HG03066 (cell line): ENCODE results near the gene DYNLT2.
"Not testable (repeated sequence)": the region's sequence is repeated elsewhere in the genome, so short reads cannot be mapped to it uniquely, and the experiment has no call there.

Experiments used
- ATAC-seq: cut with Tn5 transposase; IDR thresholded peaks from one replicate; pipeline ENCODE4 v1.9.1; 2021; ENCODE audit warnings: low read depth; ENCODE audit not compliant: unreplicated experiment

DYNLT2 gene

DNA sequence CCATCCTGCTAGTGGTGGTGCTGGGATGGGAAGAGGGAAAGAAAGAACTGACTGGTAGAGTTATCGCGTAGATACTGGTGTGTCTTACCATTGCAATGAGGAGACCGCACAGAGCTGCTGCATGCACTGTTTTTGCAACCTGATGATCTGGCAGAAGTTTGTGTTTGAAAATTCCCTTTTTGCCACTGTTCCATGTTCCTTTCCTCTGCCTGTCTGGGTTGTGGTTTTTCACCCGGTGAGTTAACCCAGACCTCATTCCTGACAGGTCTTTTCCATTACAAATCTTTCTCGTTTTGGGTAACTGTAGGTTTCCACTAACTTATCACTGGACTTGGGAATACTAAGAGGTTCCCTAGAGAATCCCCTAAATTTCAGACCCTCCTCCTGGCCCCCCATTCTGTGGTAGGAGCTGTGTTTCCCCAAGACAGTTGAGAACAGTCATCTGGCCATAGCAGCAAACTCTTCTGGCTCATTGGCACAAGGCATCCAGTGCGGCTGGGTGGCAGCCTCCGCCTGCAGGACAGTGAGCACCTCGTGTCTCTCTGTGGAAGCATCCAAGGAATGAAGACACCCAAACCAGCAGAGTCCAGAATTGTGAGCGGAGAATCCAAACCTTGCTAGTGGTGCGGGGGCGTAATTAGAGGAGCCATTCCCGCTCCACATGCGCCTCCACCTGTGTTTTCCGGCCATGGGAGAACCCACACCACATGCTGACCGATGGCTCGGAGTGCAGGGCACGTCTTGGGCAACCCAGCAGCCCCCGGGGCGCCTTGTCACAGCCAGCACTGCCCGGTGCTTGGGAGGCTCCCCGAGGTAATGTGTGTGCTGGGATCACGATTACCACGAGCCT lies 32.8 kb upstream of the DYNLT2 start:
- ATAC-seq = no peak

DNA sequence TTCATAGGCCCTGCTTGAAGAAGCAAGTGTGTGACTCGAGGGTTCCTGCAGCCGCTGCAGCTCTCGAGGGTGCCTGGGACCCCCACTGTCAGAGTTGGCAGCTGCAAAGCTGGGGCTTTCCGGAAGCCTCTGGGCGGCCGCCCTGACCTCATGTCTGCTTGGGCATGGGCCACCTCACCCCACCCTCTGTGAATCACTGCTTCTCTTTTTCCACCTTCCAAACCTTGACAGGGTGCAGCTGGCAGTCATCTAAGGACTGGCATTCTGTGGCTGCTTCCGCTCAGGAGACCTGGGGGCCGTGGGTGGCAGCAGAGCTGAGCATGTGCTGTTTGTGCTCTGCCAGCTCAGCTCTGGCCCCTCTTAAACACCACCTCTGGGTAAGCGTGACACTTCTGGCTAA lies 32.0 kb upstream of the DYNLT2 start:
- no peak for ATAC-seq

DNA sequence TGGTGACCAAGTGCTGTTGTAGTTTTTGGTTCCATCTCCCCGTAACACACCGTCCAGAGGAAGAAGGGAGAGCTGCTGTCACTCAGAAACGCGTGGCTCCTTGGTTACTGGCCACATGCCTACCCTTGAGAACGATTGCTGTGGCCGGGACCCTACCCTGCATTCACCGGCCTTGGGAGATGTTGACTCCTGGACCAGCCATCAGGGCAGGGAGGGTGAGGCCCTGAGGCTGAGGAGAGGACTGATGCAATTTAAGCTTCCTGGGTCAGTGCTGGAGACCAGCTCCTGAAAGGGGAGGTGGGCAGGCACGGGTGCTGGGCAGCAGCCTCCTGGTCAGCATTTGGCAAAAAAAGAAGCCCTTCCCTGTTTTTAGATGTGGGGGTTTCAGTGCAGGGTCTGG lies 31.6 kb upstream of the DYNLT2 start:
- ATAC-seq = no peak

DNA sequence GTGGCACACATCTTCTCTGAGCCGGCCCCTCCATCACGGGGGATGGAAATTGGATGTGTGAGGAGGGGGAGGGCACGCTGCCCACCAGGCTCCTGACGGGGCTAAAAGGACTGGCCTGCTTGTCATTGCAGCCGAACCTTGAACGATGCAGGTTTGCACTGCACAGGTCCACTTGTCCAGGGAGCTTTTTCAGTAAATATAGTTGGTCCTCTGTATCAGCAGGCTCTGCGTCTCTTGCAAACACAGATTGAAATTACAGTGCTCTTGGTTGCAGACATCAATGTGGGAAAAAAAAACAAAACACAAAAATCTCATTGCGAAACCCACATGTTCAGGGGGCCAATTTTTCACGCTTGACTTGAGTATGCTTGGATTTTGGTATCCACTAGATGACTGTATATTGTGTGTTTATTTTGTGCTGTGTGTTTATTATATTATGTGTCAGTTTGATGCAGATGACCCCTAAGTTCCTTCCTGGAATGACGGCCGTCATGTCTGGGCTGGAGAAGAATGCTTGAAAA lies 29.3 kb upstream of the DYNLT2 start:
- no peak for ATAC-seq

DNA sequence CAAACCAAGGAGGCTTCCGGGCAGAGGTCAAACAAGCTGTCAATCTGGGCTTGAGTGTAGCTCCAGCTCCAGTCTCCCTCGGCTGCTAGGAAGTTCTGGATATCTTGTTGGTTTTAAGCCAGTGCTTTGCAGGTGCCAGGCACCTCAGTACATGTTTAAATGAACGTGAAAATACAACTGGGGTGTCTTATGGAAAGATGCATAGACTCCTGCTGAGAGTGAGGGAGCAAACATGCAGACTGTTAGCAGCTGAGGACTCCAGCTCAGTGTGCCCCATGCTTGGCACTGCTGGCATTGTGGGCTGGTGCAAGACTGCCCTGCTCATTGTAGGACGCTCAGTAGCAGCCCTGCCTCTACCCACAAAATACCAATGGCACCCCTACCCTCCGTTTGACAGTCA lies 28.5 kb upstream of the DYNLT2 start:
- ATAC-seq = no peak

DNA sequence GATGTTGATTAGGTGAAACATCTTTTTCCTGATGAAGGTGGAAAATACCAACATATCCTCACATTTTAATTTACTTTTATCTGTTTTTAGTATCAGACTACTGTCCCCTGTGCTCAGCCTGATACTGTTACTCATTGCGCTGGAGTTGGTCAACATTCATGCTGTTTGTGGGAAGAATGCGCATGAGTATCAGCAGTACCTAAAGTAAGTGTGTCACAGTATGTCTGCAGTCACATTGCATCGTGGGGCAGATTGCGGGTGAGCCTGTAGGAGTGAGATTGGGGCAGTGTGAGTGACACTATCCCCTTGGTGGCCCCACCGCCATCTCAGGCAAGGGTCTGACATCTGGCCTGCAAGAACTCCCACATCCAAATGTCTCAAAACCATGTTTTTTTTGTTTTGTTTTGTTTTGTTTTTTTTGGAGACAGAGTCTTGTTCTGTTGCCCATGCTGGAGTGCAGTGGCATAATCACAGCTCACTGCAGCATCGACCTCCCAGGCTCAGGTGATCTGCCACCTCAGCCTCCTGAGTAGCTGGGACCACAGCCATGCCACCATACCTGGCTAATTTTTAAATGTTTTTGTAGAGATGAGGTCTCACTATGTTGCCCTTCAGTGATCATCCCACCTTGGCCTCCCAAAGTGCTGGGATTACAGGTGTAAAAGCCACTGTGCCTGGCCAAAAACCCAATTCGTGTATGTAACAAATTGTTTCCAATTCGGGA lies 27.9 kb upstream of the DYNLT2 start:
- ATAC-seq = no peak

DNA sequence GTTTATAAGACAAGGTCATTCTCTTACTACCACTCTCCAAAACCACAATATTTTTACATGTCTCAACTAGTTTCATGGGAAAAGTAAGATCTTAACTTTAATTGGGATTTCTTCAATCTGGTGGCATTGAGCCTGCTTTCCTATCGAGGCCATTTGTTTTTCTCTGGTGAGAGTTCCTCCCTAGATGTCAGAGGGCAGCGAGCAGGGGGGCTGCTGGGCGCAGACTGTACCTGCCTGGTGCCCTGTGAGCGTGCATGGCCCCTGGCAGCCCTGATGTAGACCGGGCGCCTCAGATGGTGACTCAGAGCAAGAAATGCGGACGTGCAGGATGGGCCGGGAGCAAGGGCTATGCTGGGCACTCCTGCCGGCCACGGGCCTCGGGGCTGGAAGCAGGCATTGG lies 27.3 kb upstream of the DYNLT2 start:
- ATAC-seq = no peak

DNA sequence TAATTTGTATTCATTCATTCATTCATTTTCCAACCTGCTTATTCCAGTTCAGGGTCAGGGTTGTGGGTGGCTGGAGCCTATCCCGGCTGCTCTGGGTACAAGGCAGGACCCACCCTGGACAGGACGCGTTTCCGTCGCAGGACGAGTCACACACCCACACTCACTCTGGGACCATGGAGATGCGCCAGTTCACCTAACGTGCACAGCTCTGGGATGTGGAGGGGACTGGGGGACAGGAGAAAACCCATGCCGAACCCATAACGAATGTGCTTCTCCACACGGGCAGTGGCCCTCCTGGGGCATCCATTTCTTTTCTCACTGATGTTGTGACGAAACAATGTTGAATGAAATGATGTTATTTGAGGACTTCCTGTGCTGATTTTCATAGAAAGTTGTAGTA lies 26.5 kb upstream of the DYNLT2 start:
- no peak for ATAC-seq

DNA sequence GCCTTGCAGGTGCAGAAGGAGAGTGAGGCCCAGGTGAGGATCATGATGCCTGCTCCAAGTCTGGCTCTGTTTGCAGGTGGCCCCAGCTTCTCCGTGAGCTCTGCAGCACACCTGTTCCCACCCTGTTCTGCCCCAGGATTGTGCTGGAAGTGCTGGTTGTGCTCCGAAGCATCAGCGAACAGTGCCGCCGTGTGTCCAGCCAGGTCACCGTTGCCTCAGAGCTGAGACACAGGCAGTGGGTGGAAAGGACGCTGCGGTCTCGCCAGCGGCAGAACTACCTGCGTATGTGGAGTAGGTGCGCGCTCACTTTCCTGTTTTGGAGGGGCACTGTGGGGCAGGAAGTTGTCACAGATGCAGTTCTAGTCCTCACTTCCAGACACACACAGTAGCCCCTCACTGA lies 25.0 kb upstream of the DYNLT2 start:
- no peak for ATAC-seq

DNA sequence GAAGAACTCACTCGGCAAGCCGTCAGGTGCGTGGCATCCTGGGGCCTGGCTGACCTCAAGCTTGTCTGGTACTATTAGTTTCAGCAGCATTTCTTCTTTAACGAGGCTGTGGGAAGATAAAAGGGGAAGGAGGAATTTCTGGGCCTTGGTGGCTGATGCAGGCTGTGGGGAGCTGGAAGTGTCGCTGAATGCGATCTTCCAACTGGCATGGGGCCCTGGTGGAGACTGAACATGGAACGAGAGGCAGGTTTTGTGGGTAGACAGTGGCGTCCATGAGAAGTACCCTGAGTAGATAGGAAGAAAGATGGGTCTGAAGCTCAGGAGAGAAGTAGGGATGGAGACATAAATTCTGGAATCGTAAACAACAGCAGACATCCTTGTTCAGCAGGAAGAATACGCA lies 23.9 kb upstream of the DYNLT2 start:
- ATAC-seq = no peak

DNA sequence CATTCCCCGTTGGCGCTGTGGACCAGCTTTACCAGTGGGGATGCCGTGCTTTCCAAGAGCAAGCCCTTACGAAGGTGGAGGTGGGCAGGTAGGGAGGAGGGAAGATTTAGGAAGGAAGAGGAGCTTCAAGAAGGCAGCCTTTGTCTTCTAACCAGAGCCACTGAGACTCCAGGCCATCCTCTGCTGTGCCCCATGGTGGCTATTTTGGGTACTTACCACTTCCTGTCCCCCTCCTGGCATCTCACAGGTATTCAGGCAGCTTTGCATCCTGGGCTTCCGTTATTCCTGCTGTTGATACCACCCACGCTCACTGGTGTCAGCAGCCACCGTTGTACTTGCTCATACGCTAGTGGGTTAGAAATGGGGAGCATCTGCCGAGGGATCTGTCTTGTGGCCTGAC lies 23.0 kb upstream of the DYNLT2 start:
- ATAC-seq = no peak

DNA sequence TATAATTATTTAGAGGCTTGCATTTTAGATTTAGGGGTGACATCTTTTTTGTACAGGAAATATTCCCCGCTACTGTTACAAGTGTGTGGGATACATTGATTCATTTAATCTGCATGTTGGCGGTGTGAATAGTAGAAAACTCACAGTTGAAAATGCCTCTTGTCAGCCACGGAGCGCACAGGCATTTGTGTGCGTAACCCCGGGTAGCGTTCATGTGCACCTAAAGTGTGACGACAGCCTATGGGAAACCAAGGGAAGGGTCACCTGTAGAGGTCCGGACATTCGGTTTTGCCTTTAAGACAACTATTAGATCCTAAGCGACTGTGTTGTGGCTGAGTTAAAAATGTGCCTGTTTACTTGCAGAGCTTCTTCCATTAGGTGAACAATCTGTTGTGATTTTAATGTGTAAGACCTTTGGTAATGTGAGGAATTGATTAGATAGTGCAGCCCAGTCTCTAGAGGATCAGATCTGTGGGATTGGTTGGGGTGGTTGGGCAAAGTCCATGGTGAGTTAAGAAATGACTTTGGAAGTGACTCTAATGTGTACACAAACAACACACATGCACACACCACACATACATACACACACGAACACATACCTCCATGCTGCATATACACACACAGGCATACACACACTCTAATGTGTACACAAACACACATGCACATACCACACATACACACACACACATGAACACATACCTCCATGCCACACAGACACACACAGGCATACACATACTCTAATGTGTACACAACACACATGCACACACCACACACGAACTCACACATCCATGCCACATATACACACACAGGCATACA lies 15.8 kb upstream of the DYNLT2 start:
- ATAC-seq = no peak

DNA sequence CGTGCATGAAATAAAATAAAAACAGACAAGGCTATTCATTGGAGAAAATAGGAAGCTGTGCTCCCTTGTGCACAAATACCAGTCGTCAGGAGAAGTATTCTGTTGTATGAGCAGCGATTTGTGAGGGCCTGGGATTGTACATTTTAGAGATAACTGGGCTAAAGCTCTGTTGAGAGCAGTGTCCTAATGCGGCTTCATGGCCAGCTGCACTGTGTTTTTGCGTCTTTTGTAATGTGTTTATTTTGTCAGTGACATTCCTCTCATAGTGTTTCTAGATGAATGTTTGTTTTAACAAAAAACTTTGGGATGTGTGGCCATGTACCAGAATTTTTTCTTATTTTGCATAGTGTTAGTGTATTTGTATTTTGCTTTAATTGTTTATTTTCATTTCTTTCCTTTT lies 14.9 kb upstream of the DYNLT2 start:
- ATAC-seq = no peak

DNA sequence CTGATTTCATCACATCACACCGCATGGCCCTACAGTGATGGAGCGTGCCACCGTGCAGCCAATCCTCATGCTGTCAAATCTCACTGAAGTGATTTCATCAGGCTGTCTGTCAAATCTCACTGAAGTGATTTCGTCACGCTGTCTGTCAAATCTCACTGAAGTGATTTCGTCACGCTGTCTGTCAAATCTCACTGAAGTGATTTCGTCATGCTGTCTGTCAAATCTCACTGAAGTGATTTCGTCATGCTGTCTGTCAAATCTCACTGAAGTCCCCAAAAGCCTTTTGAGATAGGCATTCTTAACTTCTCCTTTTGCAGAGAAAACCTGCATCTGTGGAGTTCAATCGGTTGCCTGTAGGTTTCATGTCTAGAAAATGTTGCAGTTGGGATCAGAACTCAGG lies 14.4 kb upstream of the DYNLT2 start:
- not testable (repeated sequence) for ATAC-seq

DNA sequence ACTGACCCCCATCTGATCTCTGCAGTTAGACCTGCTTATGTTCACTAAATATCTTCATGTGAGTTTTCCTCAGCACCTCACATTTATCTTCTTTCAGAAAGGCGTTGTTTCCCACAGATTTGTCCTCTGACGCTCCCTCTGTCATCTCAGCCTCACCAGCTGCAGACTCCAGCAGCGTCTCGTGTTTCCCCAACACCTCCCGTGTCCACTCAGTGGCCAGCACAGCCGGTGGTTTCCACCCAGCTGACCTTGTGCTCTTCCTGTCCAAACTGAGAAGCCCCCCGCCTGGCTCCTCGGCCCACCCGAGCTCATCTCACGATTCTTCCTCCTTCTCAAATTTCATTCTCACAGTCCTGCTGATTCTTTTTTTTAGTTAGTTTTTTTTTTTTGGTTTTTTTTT lies 12.5 kb upstream of the DYNLT2 start:
- ATAC-seq = no peak

DNA sequence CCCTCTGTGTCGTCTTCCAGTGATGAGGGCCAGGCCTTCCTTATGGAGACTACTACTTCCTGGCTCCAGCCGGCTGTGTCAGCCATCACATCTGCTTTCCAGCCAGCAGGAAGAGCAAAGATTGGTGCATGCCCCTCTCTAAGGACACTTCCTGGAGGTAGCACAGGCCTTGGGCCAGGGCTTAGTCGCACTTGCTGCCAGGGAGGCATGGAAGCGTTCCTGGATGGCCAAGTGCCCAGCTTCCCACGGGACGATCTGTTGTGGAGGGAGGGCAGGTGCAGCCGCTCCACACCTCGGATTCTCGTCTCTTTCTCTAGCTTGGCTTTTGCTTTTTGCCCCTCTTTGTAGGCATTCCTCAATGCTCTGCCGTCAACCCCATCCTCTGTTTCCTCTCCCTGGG lies 11.9 kb upstream of the DYNLT2 start:
- no peak for ATAC-seq

DNA sequence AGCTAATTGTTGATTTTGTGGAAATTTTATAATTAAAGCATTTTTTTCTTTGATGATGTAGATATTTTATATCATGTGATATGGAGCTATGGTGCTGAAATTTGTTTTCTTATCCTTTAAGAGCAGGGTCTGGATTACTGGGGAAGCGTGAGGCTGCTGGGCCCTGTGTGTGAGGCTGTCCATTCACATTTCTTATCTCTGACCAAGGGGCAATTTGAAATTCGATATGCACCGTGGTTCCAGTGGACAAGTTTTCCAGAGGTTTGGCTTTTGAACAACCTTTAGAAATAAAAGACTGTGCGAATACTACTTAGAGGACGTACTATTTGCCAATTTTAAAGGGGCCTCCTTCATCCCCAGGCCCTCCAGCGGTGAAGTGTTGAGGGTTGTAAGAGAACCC lies 3.8 kb upstream of the DYNLT2 start:
- ATAC-seq = no peak

DNA sequence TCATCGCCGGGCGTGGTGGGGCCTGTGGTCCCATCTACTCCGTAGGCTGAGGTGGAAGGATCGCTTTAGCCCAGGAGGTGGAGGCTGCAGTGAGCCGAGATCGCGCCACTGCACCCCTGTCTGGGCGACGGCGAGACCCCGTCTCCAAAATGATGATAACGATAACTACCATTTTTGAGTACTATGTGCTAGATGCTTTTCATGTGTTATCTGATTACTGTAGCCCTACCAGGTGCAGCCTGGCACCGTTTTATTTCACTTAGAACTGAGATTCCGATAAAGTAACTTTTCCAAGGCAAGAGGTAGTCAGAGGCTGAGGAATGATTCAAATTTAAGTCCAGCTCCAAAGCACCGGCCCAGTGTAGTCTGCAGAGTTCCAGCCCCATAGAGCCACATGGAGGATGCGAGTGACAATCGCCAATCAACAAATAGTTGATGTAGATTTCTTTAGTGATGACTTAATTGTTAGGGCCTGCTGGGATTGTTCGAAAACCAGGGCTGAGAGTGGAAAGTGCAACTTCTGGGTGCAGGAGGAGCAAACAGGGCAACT lies 777 bp upstream of the DYNLT2 start:
- no peak for ATAC-seq

DNA sequence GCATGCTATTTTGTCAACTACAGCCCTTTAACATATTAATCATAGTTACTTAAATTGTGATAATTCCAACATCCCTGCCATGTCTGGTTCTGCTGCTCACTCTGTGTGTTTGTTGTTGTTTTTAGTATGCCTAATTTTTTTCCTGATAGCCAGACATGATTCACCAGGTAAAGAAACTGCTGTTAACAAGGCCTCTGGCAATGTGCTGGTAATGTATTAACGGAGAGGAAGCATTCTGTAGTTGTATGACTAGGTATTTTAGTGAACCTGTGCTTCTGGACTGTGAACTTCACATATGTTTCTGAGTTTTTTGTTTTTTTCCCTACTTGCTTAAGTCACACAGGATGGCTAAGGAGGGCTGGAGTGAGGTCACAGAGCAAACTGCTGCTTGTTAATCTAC lies 4.8 kb downstream of the DYNLT2 start:
- ATAC-seq = no peak

DNA sequence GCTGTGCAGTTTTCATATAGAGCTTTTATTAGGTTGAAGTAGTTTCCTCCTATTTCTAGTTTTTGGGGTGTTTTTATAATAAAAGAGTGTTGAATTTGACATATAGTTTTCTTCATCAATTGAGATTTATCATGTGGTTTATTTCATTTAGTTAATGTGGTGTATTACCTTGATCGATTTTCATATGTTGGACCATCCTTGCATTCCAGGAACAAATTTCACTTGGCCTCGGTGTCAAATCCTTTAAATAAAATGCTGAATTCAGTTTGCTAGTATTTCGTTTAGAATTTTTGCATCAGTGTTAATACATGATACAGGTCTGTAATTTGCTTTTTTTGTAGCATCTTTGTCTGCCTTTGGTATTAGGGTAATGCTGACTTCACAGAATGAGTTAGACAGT lies 6.0 kb downstream of the DYNLT2 start:
- ATAC-seq = no peak

DNA sequence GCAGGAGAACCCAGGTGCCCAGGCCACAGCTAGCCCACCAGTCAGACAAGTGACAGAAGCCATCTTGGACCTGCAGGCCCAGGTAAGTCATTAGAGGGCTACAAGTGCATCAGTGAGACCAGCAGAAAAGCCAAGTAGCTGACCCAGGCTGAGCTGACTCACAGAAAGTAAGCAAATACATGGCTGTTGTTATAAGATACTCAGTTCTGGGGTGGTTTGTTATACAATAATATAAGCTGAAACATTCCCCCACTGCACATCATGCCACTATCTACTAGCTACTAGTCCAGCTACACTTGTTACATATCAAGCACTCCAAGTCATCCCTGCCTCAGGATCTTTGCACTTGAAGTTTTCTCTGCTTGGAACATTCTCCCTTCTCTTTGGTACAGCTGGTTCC lies 10.0 kb downstream of the DYNLT2 start:
- ATAC-seq = no peak
